Spleen (tissue), 7 donors: ENCODE data around the gene LRP11.

ENCODE experiments used
- POLR2A ChIP-seq, 3 donors: fragments of 450-650 bp; IDR thresholded peaks; one replicate each; pipeline ENCODE4 v1.5.1; 2017; ENCODE audit warnings: antibody characterized with exemption in 3 of 3, mild to moderate bottlenecking in 1 of 3
- TF ChIP-seq, protein P1 (sequence below), 11 experiments: fragments of 200-600 bp in 7 of 11; fragments of 450-650 bp in 4 of 11; sonication (generic) in 4 of 11; IDR thresholded peaks in 8 of 11; conservative IDR thresholded peaks in 3 of 11; 1 replicate in 7 of 11; 2 replicates in 4 of 11; pipeline versions ENCODE4 v1.4.0 to v1.8.0; 2016 to 2021; ENCODE audit warnings: antibody characterized with exemption in 11 of 11, inconsistent platforms in 4 of 11, mild to moderate bottlenecking in 1 of 11
- donor health status: DM: no; HTN: no; CAD: no; lungs with moderate emphysema.
- donor health status: DM: no; HTN: no; CAD: no.
- donor health status: DM: no; HTN: no; CAD: no.

DNA sequence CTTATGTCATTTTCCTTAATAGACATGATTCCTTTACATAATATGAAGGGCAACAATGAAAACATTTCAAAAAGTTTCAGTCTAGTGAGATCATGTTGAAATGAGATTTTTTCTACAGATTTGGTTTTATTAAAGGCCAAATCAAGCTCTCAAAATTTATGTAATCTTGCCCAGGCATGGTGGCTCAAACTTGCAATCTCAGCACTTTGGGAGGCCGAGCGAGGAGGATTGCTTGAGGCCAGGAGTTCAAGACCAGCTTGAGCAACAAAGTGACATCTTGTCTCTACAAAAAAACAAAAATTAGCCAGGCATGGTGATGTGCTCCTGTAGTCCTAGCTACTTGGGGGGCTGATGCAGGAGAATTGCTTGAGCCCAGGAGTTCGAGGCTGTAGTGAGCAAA is 50.8 kb downstream of the LRP11 start:
- TF ChIP-seq, protein P1, sequence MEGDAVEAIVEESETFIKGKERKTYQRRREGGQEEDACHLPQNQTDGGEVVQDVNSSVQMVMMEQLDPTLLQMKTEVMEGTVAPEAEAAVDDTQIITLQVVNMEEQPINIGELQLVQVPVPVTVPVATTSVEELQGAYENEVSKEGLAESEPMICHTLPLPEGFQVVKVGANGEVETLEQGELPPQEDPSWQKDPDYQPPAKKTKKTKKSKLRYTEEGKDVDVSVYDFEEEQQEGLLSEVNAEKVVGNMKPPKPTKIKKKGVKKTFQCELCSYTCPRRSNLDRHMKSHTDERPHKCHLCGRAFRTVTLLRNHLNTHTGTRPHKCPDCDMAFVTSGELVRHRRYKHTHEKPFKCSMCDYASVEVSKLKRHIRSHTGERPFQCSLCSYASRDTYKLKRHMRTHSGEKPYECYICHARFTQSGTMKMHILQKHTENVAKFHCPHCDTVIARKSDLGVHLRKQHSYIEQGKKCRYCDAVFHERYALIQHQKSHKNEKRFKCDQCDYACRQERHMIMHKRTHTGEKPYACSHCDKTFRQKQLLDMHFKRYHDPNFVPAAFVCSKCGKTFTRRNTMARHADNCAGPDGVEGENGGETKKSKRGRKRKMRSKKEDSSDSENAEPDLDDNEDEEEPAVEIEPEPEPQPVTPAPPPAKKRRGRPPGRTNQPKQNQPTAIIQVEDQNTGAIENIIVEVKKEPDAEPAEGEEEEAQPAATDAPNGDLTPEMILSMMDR (IDR thresholded peaks at IDR 0.05 in 8 of 11, conservative IDR thresholded peaks at IDR 0.05 in 3 of 11), result no peak
- TF ChIP-seq POLR2A (IDR thresholded peaks at IDR 0.05), result no peak
